ENCODE results near the gene GRK1.

GRCh38 chr13:113776231-113777125, 109.5 kb downstream of the GRK1 start:
- no peak for TF ChIP-seq EZH2phosphoT487 (IDR thresholded peaks at IDR 0.05; ENCODE audit: insufficient read depth, low read depth)
- TF ChIP-seq EZH2 (IDR thresholded peaks at IDR 0.05; ENCODE audit: insufficient read depth, poor library complexity, severe bottlenecking), result no peak
